Measurements from ENCODE around the gene DACH2. TPM values are rescaled to one million over a fixed set of nuclear protein-coding genes. Genes with fewer than 3 reads are reported as not detected.

Gene DACH2
- total RNA-seq, 1 donor from 2014 or later: not detected

DNA sequence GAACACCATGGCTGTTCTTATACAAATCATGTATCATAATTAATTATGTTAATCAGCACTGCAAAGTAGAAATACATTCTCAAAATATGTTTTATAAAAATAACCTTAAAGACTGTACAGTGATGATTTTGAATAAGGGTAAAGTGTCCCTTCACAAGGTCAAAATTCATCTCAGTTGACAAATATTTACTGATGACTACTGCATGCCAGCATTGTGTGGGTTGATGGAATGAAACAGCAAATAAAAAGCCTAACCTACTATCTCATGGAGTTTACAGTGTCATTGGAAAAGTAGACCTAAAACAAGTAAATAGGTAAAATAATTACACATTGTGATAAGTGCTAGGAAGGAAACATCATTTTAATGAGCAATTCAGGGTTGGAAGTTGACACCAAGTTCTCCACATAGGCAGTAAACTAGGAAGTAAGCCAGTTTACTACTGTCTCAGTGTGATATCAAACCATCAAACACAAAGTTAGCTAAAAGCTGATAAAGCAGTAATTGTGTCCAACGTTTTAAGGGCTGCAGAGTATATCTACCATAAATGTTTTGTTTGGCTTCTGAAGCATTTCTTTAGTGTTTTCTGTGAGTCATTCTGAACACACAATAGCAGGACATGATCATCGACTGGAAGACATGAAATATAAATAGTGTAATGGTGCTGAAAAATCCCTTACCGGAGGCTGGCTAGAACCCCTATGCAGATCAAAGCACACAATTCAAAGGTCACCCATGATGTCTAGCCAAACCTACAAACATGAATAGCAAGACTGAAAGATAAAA, 221.8 kb downstream of the DACH2 start:
- TF ChIP-seq, protein P1, sequence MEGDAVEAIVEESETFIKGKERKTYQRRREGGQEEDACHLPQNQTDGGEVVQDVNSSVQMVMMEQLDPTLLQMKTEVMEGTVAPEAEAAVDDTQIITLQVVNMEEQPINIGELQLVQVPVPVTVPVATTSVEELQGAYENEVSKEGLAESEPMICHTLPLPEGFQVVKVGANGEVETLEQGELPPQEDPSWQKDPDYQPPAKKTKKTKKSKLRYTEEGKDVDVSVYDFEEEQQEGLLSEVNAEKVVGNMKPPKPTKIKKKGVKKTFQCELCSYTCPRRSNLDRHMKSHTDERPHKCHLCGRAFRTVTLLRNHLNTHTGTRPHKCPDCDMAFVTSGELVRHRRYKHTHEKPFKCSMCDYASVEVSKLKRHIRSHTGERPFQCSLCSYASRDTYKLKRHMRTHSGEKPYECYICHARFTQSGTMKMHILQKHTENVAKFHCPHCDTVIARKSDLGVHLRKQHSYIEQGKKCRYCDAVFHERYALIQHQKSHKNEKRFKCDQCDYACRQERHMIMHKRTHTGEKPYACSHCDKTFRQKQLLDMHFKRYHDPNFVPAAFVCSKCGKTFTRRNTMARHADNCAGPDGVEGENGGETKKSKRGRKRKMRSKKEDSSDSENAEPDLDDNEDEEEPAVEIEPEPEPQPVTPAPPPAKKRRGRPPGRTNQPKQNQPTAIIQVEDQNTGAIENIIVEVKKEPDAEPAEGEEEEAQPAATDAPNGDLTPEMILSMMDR (IDR thresholded peaks at IDR 0.05; ENCODE audit: borderline replicate concordance): no peak
- intact Hi-C loops (cut with micrococcal nuclease): no loop called here
- H3K36me3 ChIP-seq: no peaks in the 10 kb centered on the region
- no peak overlapping the region for H3K27ac ChIP-seq (replicated peaks)
- H3K4me3 ChIP-seq: no peak overlapping the region
- H3K27me3 ChIP-seq (ENCODE audit: low read depth): no peaks in the 10 kb centered on the region
- no peaks in the 10 kb centered on the region for H3K4me1 ChIP-seq
- H3K9me3 ChIP-seq (replicated peaks): no peaks in the 10 kb centered on the region
- DNase-seq: no peak

DNA sequence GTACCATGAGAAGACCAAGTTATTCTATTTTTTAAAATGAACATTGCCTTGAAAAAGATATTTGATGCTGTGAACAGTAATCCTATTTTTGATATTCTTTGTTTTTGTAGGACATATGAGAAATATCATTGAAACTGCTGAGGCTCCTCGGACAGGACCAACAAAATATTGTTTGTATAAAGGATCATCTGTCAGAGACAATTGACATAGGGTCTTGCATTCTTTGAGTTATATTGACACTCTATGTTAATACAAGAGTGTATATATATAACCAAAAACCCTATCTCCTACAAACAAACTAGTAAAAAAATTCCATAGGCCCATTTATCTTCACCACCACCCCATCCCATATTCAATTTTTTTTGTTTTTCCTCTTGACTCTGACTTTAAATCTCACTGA, 222.7 kb downstream of the DACH2 start:
- Histone ChIP-seq H3K4me1 (no peaks in the 10 kb centered on the region), H3K27me3 (ENCODE audit: low read depth) (no peaks in the 10 kb centered on the region), H3K9me3 (replicated peaks) (no peaks in the 10 kb centered on the region), H3K27ac (replicated peaks) (no peak overlapping the region), H3K36me3 (no peaks in the 10 kb centered on the region), H3K4me3 (no peak overlapping the region)
- intact Hi-C loops (cut with micrococcal nuclease): no loop called here
- DNase-seq: no peak
- TF ChIP-seq, protein P1 (IDR thresholded peaks at IDR 0.05; ENCODE audit: borderline replicate concordance): no peak

DNA sequence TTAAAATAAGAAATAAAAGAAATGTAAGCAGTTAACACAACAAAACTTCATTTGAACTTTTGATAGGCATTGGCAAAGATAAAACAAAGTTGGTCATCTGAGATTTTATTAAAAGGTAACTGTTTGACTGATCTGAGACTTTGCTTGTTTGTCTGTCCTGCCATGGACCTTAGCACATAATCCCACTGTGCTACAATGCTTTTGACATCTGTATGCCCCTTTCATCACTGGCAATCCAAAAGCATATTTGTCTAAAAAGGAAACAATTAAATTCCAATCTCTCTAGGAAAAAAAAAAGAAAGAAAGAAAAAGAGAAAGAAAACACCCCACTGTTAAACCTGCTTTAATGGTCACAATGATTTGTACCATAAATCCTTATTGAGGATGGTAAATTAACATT, 231.0 kb downstream of the DACH2 start:
- H3K4me3 ChIP-seq: no peak overlapping the region
- H3K27me3 ChIP-seq (ENCODE audit: low read depth): no peaks in the 10 kb centered on the region
- intact Hi-C loops (cut with micrococcal nuclease): no loop called here
- H3K27ac ChIP-seq (replicated peaks): no peak overlapping the region
- DNase-seq: no peak
- H3K4me1 ChIP-seq: no peaks in the 10 kb centered on the region
- no peaks in the 10 kb centered on the region for H3K9me3 ChIP-seq (replicated peaks)
- no peaks in the 10 kb centered on the region for H3K36me3 ChIP-seq
- TF ChIP-seq, protein P1 (IDR thresholded peaks at IDR 0.05; ENCODE audit: borderline replicate concordance): no peak

DNA sequence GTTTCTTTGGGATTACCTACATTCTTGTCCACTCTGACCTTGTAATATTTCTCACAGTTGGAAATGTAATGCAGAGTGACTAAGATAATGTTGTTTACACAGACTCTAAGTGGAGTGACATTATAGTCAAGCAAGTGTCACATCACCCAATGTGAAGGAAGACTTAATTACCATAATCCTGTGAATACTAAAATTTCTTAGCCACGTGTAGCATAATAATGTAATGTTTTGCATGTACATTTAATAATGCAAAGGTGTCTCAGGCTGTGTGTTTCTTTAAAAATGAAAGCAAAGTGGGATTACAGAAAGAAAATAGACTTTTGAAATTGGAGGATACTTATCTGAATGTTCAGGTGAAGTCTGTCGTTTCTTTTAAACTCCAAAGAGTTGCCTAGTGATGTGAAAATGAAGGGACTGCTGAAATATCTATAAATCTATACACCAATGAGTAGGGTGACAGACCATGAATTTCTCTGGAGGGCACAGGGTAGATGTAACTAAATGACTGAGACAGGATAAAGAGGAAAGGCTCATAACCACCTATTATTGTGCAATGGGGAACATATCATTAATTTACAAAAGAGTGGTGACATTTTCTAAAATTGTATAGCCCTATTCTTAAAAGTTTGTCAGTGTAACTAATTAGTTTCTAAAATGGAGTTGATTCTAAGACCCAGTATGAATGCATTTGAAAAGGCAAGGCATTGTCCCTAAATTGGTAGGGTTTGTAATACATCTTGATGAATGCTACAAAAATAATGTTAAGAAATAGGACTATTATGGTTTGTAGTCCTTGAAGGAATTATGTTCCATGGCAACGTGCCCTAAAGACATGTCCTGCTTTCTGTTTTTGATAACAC, 235.7 kb downstream of the DACH2 start:
- H3K27ac ChIP-seq (replicated peaks): no peak overlapping the region
- H3K9me3 ChIP-seq (replicated peaks): no peaks in the 10 kb centered on the region
- no peaks in the 10 kb centered on the region for H3K36me3 ChIP-seq
- intact Hi-C loops (cut with micrococcal nuclease): no loop called here
- DNase-seq: no peak
- H3K4me3 ChIP-seq: no peak overlapping the region
- H3K27me3 ChIP-seq (ENCODE audit: low read depth): no peaks in the 10 kb centered on the region
- TF ChIP-seq, protein P1 (IDR thresholded peaks at IDR 0.05; ENCODE audit: borderline replicate concordance): no peak
- H3K4me1 ChIP-seq: no peaks in the 10 kb centered on the region

DNA sequence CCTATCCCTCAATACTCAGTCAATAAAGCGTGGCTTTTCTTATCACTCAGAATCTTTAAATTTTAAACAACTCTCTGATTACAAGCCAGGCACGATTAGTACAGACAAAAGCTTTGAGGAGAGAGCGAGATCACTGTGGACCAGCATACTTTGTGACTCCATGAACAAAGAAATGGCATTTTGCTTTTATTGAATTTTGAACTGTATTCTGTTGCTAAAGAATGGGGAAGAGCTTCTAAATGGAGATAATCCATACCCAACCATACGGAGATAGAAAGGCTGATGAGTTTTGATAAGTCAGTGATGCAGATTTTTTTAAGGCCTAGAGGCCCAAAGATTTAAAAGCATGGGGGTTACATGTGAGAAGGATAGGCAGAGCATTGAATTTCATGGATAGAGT, 259.1 kb downstream of the DACH2 start:
- intact Hi-C loops (cut with micrococcal nuclease): no loop called here
- no peaks in the 10 kb centered on the region for H3K27me3 ChIP-seq (ENCODE audit: low read depth)

More for the DNA sequence above, 259.1 kb downstream of the DACH2 start:
- Histone ChIP-seq H3K4me3 (no peak overlapping the region), H3K27ac (replicated peaks) (no peak overlapping the region), H3K36me3 (no peaks in the 10 kb centered on the region), H3K9me3 (replicated peaks) (no peaks in the 10 kb centered on the region), H3K4me1 (no peaks in the 10 kb centered on the region)
- TF ChIP-seq, protein P1 (IDR thresholded peaks at IDR 0.05; ENCODE audit: borderline replicate concordance): no peak
- DNase-seq: no peak

All from left ventricle myocardium inferior (tissue), 1 donor.